G401.6 (cell line): ENCODE data around the gene NDUFV1.
"Not testable (repeated sequence)": the region's sequence is repeated elsewhere in the genome, so short reads cannot be mapped to it uniquely, and the experiment has no call there.

Source experiments
- FAIRE-seq: peaks from 2 replicates; lab custom pipeline; 2012; peaks lifted over from hg19 to GRCh38; lab: Jason Lieb, UNC

NDUFV1 gene

GRCh38 chr11:67611704-67612587, 5.2 kb downstream of the NDUFV1 start:
- FAIRE-seq: no peak

GRCh38 chr11:67612751-67613150, 6.0 kb downstream of the NDUFV1 start:
- no peak for FAIRE-seq

- no peak for FAIRE-seq
These were observed 6.7 kb downstream of the NDUFV1 start for GRCh38 chr11:67613313-67613959.

DNA sequence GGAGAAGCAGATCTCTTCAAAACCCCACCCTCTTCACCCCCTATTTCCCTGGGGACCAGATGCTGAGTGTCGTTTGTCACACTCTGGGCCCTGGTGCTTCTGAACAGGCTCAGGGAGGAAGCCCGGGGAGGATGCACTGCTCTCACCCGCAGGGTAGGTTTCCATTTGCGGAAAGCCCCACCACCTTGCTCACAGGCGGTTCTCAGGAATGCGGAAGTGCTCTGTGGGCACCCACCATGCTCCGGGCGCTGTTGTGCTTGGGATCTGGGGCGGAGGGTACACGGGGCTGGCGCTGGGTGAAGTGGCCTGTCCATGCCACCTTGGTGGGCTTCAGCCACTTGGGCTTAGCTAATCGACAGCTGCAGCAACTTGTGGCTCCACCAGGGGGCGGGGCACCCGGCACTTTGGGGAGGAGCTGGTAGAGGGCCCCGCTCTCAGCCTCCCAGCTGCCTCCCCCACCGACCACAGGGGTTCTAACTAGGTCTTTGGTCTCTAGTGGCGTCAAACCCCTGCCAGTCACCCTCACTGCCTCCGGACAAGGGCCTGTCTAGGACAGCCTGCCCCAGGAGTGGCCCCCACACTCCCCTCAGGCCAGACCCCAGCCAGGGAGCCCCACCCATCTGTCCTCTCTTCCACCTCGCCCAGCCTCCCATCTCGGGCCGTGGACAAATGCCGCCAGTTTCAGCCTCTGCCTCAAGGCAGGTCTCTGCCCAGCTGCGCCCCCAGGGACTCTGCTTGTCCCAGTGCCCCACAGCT, 7.4 kb downstream of the NDUFV1 start:
- FAIRE-seq: no peak

DNA sequence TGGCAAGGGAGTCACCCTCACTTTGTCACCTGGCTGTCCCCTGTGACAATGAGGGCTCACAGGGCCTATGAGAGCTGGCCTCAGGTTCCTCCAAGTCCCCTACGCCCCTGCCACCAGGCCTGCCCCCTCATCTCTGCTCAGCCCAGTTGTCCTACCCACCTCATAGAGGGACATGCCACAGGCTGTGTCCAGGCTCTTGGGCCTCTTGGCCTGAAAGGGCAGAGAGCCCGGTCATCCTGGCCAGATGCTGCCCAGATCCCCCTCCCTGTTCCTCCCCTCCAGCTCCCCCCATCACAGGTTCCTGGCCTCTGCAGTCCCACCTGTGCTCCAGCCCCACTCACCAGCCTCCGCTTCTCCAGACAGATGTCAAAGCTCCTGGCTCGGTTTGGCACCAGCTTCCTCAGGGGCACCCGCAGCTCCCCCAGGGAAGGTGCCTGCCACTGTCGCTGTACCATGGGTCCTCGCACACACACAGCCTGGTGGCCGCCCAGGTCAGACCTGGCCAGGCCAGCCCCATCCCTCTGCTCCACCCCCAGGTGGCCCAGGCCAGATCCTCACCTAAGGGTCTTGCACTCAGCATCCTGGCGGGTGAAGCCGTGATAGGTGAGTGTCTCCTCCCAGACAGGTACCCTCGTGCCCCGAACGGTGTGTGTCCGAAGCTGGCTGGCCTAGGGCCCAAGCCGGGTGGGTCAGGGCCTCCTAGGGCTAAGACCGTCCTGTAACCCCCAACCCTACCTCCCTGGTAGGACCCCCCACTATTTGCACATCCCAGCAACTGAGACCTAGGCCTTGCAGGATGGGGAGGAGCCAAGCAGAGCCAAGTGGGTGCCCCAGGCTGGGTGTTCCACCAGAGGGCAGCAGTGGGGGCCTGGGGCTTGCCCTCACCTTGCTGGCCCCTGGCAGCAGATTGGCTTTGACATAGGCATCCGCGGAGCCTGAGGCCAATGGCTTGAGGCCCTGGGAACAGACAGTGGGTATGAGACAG, 8.3 kb downstream of the NDUFV1 start:
- no peak for FAIRE-seq

DNA sequence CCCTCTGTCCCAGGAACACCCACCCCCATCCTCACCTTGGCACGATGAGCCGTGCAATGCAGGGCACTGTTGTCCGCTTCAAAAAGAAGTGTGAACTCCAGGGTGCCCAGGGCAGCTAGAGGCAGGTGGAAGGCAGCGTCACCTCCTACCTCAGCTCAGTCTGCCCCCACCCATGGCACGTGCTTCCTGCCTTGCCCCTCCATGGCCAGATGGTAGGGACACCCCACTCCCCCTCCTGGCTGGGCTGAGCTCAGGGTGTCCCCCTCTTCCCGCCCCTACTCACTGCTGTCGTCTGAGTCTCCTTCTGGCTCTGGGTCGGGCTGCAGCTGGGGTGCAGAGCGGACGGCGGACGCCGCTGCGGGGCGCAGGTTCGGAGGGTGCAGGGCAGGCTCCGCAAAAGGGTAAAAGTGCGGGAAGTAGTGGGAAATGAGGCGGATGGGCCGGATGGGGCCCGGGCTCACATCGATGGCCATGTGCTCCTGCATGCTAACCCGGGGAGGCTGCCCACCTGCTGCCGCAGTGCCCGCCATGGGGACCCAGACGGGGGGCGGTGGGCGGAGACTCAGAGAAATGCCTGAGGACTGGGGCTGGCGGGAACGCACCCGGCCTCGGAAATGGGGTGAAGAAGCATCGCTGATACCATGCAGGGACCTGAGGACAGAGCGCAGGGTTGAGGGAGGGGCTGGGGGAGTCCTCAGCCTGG, 9.1 kb downstream of the NDUFV1 start:
- FAIRE-seq: no peak

DNA sequence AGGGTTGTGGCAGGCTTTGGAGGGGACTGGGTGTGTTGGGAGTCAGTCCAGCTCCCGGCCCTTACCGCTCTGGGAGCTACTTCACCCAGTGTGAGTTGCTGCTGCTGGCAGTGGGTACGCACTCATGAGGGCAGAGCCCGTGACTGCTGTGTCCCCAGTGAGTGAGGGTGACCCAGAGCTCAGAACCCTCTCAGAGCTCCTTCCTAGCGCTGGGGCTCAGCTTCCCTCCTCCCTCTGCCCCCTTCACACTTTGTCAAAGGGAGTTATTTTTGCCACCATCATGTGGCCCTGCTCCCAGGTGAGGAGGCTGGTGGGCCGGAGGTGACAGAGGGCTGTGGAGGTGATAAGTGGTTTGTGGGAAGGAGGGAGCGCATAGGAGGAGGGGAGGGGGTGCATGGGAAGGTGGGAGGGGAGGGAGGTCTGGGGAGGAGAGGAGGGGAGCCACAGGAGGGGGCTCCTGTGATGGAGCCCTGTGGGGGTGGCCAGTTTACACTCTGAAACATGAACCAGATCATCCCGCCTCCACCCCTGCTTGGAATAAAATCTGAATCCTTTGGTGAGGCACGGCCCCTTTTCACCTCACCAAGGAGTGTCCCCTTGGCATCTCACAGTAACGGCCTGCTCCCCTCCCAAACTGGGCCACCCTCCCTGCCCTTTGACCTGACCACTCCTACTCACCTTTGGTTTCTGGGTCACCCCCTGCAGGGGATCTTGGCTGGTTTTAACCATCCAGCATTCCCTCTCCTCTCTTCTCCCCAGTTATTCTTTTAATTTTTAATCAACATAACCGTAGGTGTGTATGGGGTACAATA, 9.9 kb downstream of the NDUFV1 start:
- FAIRE-seq: no peak

DNA sequence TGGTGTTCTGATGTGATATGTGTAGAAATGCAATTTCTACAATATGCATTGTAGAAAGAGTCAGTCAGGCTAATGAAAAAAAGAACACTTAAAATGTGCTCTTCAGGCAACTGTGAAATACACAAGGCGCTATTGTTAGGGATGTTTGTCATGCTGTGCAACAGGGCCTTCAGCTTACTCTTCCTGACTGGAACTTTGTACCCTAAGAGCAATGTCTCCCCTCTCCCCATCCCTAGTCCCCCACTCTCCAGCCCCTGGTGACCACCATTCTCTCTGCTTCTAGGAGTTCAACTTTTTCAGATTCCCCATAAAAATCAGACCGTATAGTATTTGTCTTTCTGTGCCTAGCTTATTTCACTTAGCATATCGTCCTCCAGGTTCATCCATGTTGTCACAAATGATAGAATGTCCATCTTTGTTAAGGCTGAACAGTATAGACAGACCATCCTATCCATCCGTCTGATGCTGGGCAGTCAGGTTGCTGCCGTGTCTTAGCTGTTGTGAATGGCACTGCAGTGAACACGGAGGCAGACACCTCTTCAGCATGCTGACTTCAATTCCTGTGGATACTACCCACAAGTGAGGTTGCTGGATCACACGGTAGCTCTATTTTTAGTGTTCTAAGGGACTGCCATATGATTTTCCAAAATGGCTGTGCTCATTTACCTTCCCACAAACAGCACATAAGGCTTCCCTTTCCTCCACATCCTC, 10.7 kb downstream of the NDUFV1 start:
- FAIRE-seq: no peak

GRCh38 chr11:67618901-67619659, 12.3 kb downstream of the NDUFV1 start:
- not testable (repeated sequence) for FAIRE-seq

GRCh38 chr11:67619683-67620618, 13.2 kb downstream of the NDUFV1 start:
- not testable (repeated sequence) for FAIRE-seq

DNA sequence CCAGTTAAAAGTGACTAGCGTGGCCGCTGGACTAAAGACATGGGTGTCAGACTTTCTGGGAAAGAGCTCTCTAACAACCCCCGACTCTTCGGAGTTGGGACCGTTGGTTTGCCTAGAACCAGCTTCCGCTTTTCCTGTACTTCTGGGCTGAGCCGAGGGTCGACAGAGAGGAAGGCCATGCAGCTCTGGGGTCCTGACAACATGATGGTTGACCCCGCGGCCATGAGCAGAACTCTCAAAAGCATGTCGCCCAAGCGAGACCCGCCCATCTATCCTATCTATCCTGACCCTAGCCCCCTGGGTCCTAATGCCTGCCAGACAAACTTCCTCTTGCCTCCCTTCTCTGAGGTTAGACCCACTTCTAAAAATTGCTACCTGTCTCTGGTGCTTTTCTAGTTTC, 13.9 kb downstream of the NDUFV1 start:
- FAIRE-seq: not testable (repeated sequence)

- FAIRE-seq: not testable (repeated sequence)
These were observed 15.2 kb downstream of the NDUFV1 start for GRCh38 chr11:67621928-67622327.

DNA sequence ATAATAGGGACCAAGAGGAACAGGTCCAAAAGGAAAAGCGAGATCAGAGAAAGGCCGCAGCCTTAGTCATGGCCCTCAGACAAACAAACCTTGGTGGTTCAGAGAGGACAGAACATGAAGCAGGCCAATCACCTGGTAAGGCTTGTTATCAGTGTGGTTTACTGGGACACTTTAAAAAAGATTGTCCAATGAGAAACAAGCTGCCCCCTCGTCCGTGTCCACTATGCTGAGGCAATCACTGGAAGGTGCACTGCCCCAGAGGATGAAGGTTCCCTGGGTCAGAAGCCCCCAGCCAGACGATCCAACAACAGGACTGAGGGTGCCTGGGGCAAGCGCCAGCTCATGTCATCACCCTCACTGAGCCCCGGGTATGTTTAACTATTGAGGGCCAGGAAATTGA, 16.2 kb downstream of the NDUFV1 start:
- FAIRE-seq: not testable (repeated sequence)

DNA sequence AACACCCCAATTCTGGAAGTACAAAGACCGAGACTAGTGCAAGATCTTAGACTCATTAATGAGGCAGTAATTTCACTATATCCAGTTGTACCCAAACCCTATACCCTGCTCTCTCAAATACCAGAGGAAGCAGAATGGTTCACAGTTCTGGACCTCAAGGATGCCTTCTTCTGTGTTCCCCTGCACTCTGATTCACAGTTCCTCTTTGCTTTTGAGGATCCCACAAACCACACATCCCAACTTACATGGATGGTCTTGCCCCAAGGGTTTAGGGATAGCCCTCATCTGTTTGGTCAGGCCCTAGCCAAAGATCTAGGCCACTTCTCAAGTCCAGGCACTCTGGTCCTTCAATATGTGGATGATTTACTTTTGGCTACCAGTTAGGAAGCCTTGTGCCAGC, 17.1 kb downstream of the NDUFV1 start:
- not testable (repeated sequence) for FAIRE-seq

DNA sequence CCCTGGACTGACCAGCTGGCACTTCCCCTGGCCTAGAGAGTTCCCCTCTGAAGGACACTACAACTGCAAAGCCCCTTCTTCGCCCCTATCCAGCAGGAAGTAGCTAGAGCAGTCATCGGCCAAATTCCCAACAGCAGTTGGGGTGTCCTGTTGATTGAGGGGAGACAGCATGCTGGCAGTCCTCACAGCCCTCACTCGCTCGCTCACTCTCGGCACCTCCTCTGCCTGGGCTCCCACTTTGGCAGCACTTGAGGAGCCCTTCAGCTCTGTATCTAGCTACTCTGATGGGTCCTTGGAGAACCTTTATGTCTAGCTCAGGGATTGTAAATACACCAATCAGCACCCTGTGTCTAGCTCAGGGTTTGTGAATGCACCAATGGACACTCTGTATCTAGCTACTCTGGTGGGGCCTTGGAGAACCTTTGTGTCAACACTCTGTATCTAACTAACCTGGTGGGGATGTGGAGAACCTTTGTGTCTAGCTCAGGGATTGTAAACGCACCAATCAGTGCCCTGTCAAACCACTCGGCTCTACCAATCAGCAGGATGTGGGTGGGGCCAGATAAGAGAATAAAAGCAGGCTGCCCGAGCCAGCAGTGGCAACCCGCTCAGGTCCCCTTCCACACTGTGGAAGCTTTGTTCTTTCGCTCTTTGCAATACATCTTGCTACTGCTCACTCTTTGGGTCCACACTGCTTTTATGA, 19.5 kb downstream of the NDUFV1 start:
- not testable (repeated sequence) for FAIRE-seq

DNA sequence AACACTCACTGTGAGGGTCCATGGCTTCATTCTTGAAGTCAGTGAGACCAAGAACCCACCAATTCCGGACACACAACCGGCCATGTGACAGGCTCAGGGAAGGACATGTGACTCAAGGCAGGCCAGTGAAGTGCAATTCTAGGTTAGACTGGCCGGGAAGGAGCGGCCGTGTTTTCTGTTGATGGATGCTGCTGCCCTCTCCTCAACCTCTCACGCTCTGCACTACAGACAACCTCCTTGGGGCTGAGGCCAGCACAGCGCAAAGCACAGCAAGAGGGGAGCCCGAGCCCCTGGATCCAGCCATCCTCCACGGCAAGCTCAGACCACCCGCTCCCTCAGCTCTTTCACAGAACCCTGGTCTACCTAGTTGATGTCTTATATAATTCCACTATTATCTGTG, 20.2 kb downstream of the NDUFV1 start:
- no peak for FAIRE-seq

DNA sequence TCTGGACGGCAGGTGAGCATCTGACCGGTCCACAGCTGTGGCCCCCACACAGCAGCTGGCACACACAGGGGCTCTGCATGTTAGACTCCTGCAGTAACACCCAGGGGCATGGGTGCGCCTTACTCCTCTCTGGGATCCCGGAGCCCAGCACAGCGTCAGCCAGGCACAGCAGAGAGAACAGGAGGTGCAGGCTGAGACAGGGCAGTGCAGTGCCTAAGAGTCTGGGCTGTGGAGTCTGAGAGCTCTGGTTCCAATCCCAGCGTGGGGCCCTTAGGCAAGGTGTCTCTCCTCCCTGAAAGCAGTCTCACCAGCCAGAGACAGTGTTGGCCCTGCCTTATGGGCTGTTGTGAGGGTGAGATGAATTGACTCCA, 20.7 kb downstream of the NDUFV1 start:
- no peak for FAIRE-seq
